Activated T-helper 9 cell treated with anti-CD3 and anti-CD28 coated beads, Interleukin-2, amount 50 U/mL, for 16 hours (primary cell): Measurements from ENCODE around the gene CPB2.

Experiments used
- DNase-seq: peaks from one replicate; pipeline ENCODE4 v3.0.0-alpha.2; 2020; ENCODE audit warnings: low read depth

The CPB2 gene

GRCh38 chr13:46104868-46105267, at the start of gene CPB2:
TSS of gene CPB2 (minus strand) at chr13:46105033. CDS start at chr13:46105009, 24 bp downstream.
- no peak for DNase-seq

GRCh38 chr13:46154136-46154801, 49.4 kb upstream of the CPB2 start:
- no peak for DNase-seq

GRCh38 chr13:46152627-46153328, 47.9 kb upstream of the CPB2 start:
- no peak for DNase-seq

- DNase-seq, result no peak
Observed at GRCh38 chr13:46150134-46150693, 45.4 kb upstream of the CPB2 start.

GRCh38 chr13:46149272-46150133, 44.7 kb upstream of the CPB2 start:
- DNase-seq, result no peak

- no peak for DNase-seq
Observed at GRCh38 chr13:46146898-46147297, 42.1 kb upstream of the CPB2 start.

- no peak for DNase-seq
Observed at GRCh38 chr13:46145950-46146349, 41.1 kb upstream of the CPB2 start.

- DNase-seq, result no peak
Observed at GRCh38 chr13:46145135-46145534, 40.3 kb upstream of the CPB2 start.

GRCh38 chr13:46143184-46143701, 38.4 kb upstream of the CPB2 start:
- DNase-seq, result no peak

GRCh38 chr13:46142776-46143175, 37.9 kb upstream of the CPB2 start:
- no peak for DNase-seq

- no peak for DNase-seq
Observed at GRCh38 chr13:46140044-46140443, 35.2 kb upstream of the CPB2 start.

- no peak for DNase-seq
Observed at GRCh38 chr13:46137627-46138317, 32.9 kb upstream of the CPB2 start.

GRCh38 chr13:46136688-46137087, 31.9 kb upstream of the CPB2 start:
- DNase-seq, result no peak

- DNase-seq, result no peak
Observed at GRCh38 chr13:46134961-46135522, 30.2 kb upstream of the CPB2 start.

GRCh38 chr13:46134494-46134893, 29.7 kb upstream of the CPB2 start:
- DNase-seq, result no peak

GRCh38 chr13:46132109-46132508, 27.3 kb upstream of the CPB2 start:
- DNase-seq, result no peak

- DNase-seq, result no peak
Observed at GRCh38 chr13:46131705-46132104, 26.9 kb upstream of the CPB2 start.

- DNase-seq, result no peak
Observed at GRCh38 chr13:46129955-46130618, 25.3 kb upstream of the CPB2 start.

GRCh38 chr13:46129124-46129523, 24.3 kb upstream of the CPB2 start:
- no peak for DNase-seq

GRCh38 chr13:46127358-46128023, 22.7 kb upstream of the CPB2 start:
- DNase-seq, result no peak
